Breast epithelium (tissue), 4 donors: ENCODE results near the gene METTL25. TPM values are rescaled to one million over a fixed set of nuclear protein-coding genes. Genes with fewer than 3 reads are reported as not detected.

Experiments
- DNase-seq, 2 donors: peaks; one replicate each; pipeline ENCODE4 v3.0.0-alpha.2; 2019; ENCODE audit warnings: low spot score in 2 of 2
- H3K27ac ChIP-seq, 2 donors: fragments of 200-600 bp; sonication (generic) in 1 of 2; one replicate each; pipeline ENCODE4 v1.5.1; 2016 to 2019; ENCODE audit warnings: mild to moderate bottlenecking in 1 of 2
- H3K27me3 ChIP-seq, 2 donors: fragments of 200-600 bp; sonication (generic) in 1 of 2; one replicate each; pipeline versions ENCODE4 v1.5.1 to v1.6.0; 2017 to 2019; ENCODE audit warnings: control low read depth in 1 of 2, mild to moderate bottlenecking in 1 of 2
- H3K36me3 ChIP-seq: fragments of 200-600 bp; one replicate; pipeline ENCODE4 v1.5.1; 2019
- H3K4me1 ChIP-seq, 2 donors: fragments of 200-600 bp; sonication (generic); one replicate each; pipeline ENCODE4 v1.5.1; 2016 to 2019; ENCODE audit warnings: control low read depth in 1 of 2
- H3K4me3 ChIP-seq, 3 donors: fragments of 200-600 bp; sonication (generic); 1 replicate in 2 of 3; 2 replicates in 1 of 3; pipeline ENCODE4 v1.5.1; 2016 to 2019; ENCODE audit warnings: mild to moderate bottlenecking in 3 of 3, moderate library complexity in 2 of 3
- H3K9me3 ChIP-seq, 2 donors: fragments of 200-600 bp; sonication (generic) in 1 of 2; one replicate each; pipeline ENCODE4 v1.5.1; 2016 to 2019; ENCODE audit warnings: control low read depth in 1 of 2
- POLR2A ChIP-seq: fragments of 450-650 bp; IDR thresholded peaks from one replicate; pipeline ENCODE4 v1.6.1; 2016; ENCODE audit warnings: antibody characterized with exemption, mild to moderate bottlenecking, moderate library complexity
- POLR2AphosphoS5 ChIP-seq, 3 donors: sonication (generic); formaldehyde crosslinking; IDR thresholded peaks; one replicate each; pipeline ENCODE4 v1.6.1; 2017; ENCODE audit warnings: antibody characterized with exemption in 3 of 3
- intact Hi-C: fragments of 100-400 bp; cut with DNase I; formaldehyde crosslinking; loops from one replicate; pipeline ENCODE4 v1.15.1; 2023; ENCODE audit warnings: low total_unique reads
- total RNA-seq, 3 donors: library from RNA; depleted of rRNA; stranded (reverse); fragments of >200 nt; gene quantifications; one replicate each; pipeline ENCODE4 v1.1.0, GENCODE V29; 2016
- TF ChIP-seq, protein P1 (sequence below), 3 donors: fragments of 450-650 bp; IDR thresholded peaks; one replicate each; pipeline ENCODE4 v1.5.1; 2016 to 2017; ENCODE audit warnings: antibody characterized with exemption in 3 of 3, mild to moderate bottlenecking in 3 of 3, moderate library complexity in 3 of 3

The METTL25 gene
- total RNA-seq, 3 donors from 2014 or later = 10.4 to 38.9 (median 25.9) TPM

DNA sequence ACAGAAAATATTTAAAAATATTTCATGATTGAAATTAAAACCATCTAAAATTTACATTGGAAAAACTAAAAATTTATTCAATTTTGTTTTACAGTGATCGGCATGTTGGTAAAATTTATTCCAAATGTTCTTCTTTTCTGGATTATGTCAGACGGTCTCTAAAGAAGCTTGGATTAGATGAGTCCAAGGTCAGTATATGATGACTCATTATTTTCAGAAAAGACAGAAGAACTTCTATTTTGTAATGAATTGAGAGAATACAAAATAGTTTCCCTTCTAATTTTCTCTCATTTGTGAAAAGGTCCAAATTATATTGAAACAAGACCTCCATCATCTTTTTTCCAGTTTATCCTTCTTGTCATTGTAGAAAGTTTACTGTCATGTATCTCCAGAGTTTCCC lies 98.3 kb downstream of the METTL25 start:
- Histone ChIP-seq H3K27ac (no peak overlapping the region), H3K27me3 (no peaks in the 10 kb centered on the region), H3K4me1 (no peaks in the 10 kb centered on the region), H3K4me3 (no peak overlapping the region), H3K36me3 (no peaks in the 10 kb centered on the region), H3K9me3 (no peaks in the 10 kb centered on the region)
- no peak for DNase-seq
- TF ChIP-seq POLR2AphosphoS5 (IDR thresholded peaks at IDR 0.05) = no peak
- TF ChIP-seq, protein P1, sequence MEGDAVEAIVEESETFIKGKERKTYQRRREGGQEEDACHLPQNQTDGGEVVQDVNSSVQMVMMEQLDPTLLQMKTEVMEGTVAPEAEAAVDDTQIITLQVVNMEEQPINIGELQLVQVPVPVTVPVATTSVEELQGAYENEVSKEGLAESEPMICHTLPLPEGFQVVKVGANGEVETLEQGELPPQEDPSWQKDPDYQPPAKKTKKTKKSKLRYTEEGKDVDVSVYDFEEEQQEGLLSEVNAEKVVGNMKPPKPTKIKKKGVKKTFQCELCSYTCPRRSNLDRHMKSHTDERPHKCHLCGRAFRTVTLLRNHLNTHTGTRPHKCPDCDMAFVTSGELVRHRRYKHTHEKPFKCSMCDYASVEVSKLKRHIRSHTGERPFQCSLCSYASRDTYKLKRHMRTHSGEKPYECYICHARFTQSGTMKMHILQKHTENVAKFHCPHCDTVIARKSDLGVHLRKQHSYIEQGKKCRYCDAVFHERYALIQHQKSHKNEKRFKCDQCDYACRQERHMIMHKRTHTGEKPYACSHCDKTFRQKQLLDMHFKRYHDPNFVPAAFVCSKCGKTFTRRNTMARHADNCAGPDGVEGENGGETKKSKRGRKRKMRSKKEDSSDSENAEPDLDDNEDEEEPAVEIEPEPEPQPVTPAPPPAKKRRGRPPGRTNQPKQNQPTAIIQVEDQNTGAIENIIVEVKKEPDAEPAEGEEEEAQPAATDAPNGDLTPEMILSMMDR (IDR thresholded peaks at IDR 0.05) = no peak
- TF ChIP-seq POLR2A = no peak
- intact Hi-C loops = no loop called here

DNA sequence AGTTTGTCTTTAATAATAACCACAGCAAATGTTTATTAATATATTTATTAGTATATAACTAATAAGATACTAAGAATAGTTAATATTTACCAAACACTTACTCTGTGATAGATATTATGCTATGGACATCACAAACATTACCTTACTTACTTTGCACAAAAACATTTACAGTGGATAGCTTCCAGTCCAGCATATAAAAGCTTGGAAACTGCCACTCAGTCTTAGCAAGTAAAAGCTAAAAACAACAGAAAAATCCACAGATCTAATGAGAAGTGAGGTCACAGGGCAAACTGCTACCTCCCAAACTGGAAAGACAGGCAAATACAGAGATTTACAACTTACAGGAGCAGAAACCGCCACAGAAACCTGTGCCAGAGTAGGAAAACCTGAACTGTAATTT lies 99.8 kb downstream of the METTL25 start:
- DNase-seq = no peak
- Histone ChIP-seq H3K36me3 (no peaks in the 10 kb centered on the region), H3K4me3 (no peak overlapping the region), H3K9me3 (no peaks in the 10 kb centered on the region), H3K27me3 (no peaks in the 10 kb centered on the region), H3K4me1 (no peaks in the 10 kb centered on the region), H3K27ac (no peak overlapping the region)
- intact Hi-C loops = no loop called here
- TF ChIP-seq POLR2A (no peak), POLR2AphosphoS5 (IDR thresholded peaks at IDR 0.05) (no peak)
- TF ChIP-seq, protein P1 (IDR thresholded peaks at IDR 0.05) = no peak

DNA sequence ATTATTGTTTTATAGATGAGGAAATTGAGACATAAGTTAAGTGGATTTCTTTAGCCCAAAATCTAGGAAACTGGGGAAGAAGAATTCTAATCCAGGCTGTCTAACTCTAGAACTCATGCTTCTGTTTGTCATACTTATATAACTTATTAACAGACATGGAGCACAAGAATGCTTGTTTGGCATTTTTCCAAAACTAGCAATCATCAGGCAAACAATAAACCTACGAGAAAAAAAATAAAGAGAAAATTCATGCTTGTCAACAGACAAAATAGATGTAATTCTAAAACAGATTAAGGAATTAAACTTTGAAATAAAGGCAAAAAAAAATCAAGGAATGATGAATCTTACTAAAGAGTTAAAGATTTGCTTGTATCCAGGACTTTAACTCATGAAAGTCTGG lies 103.1 kb downstream of the METTL25 start:
- TF ChIP-seq POLR2AphosphoS5 (IDR thresholded peaks at IDR 0.05) = no peak
- no peak for TF ChIP-seq POLR2A
- TF ChIP-seq, protein P1 (IDR thresholded peaks at IDR 0.05) = no peak
- H3K9me3 ChIP-seq = no peaks in the 10 kb centered on the region
- no peak for DNase-seq
- no peak overlapping the region for H3K27ac ChIP-seq
- intact Hi-C loops = no loop called here
- no peaks in the 10 kb centered on the region for H3K27me3 ChIP-seq
- H3K36me3 ChIP-seq = no peaks in the 10 kb centered on the region
- no peak overlapping the region for H3K4me3 ChIP-seq
- H3K4me1 ChIP-seq = no peaks in the 10 kb centered on the region

DNA sequence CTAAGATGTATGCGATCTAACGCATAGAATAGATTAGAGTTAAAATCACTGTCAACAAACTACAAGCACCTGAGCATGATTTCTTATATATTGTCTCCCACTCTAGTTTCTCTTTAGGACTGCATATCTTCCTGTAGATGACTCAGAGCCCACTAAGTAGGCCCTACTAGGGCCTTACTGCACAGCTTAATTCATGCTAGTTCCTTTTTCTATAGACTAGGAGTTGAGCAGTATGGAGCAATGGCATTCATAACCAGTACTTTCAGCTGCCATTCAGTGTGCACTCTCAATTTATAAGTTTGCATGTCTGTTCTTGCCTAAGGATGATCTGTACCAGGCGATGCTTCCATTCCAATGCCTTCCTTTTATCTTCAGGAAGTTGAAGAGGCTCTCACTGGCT lies 103.5 kb downstream of the METTL25 start:
- H3K36me3 ChIP-seq = peaks cover 3% of the 10 kb centered on the region
- intact Hi-C loops = no loop called here
- no peak overlapping the region for H3K27ac ChIP-seq
- no peak for TF ChIP-seq POLR2A
- TF ChIP-seq, protein P1 (IDR thresholded peaks at IDR 0.05) = no peak
- TF ChIP-seq POLR2AphosphoS5 (IDR thresholded peaks at IDR 0.05) = no peak
- no peaks in the 10 kb centered on the region for H3K27me3 ChIP-seq
- no peak overlapping the region for H3K4me3 ChIP-seq
- no peak for DNase-seq
- no peaks in the 10 kb centered on the region for H3K9me3 ChIP-seq
- H3K4me1 ChIP-seq = no peaks in the 10 kb centered on the region

DNA sequence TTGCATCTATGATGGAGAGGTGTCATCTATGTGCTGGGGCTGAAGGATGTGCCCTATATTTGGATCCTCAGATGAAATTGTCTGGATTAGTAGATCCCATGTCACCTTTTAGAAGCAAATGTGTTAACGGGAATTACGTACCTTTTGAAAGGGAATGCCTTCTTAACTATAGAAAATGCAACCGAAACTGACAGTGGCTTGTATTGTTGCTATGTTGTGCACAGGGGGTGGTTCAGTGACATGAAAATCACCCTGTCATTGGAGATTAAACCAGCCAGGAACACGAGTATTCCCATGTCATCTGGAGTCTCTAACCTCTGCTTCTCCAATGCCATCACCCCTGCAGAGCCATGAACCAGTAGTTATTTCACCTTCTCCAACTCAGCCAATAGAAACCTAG lies 110.2 kb downstream of the METTL25 start:
- H3K27me3 ChIP-seq = no peaks in the 10 kb centered on the region
- H3K36me3 ChIP-seq = peaks cover 4% of the 10 kb centered on the region
- DNase-seq = no peak
- H3K4me3 ChIP-seq = no peak overlapping the region
- no peak for TF ChIP-seq POLR2AphosphoS5 (IDR thresholded peaks at IDR 0.05)
- no peak for TF ChIP-seq POLR2A
- TF ChIP-seq, protein P1 (IDR thresholded peaks at IDR 0.05) = no peak
- intact Hi-C loops = no loop called here
- peaks cover 0 to 3% of the 10 kb centered on the region in 2 donors for H3K9me3 ChIP-seq
- no peaks in the 10 kb centered on the region for H3K4me1 ChIP-seq
- H3K27ac ChIP-seq = no peak overlapping the region
